ENCODE measurements around the gene FAM32A.

DNA sequence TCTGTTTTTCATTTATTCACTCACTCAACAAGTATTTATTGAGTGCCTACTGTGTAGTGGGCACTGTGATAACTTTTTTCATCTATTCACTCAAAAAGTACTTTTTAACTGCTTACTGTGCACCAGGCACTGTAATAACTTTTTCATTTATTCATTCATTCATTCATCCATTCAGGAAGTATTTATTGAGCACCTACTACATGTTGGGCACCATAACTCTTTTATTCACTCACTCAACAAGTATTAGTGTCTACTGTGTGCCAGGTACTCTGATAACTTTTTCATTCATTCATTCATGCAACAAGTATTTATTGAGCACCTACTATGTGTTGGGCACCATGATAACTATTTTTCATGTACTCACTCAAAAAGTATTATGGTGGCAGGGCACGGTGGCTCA is 18.8 kb upstream of the FAM32A start:
- TF ChIP-seq CTCF (conservative IDR thresholded peaks at IDR 0.05 in 1 of 2, IDR thresholded peaks at IDR 0.05 in 1 of 2; ENCODE audit: low read depth in 1 of 2, low read length in 2 of 2): no peak
- no peak for TF ChIP-seq EZH2 (IDR thresholded peaks at IDR 0.05; ENCODE audit: low read length, missing control alignments)
